ENCODE data around the gene KLHL40.

KLHL40 gene

GRCh38 chr3:42652611-42653302 is 32.6 kb upstream of the KLHL40 start:
- H3K27ac ChIP-seq (ENCODE audit: low read length): no peak overlapping the region
- no peaks in the 10 kb centered on the region for H3K27me3 ChIP-seq (ENCODE audit: insufficient read depth, low read length)

GRCh38 chr3:42653303-42653559 is 32.1 kb upstream of the KLHL40 start:
- no peak overlapping the region for H3K27ac ChIP-seq (ENCODE audit: low read length)
- H3K4me1 ChIP-seq (ENCODE audit: insufficient read depth, low read length): peaks cover 25% of the 10 kb centered on the region
- no peaks in the 10 kb centered on the region for H3K27me3 ChIP-seq (ENCODE audit: insufficient read depth, low read length)
- peak overlapping the region; percentile 70; the same call in 1 of the 2 replicates for H3K4me3 ChIP-seq (ENCODE audit: low read length)
- peaks cover 17% of the 10 kb centered on the region for H3K36me3 ChIP-seq (ENCODE audit: insufficient read depth, low read depth, low read length)
- no peaks in the 10 kb centered on the region for H3K9me3 ChIP-seq (ENCODE audit: insufficient read depth, low read depth, low read length)
- H3K9ac ChIP-seq (ENCODE audit: low read depth, low read length): peak overlapping the region; percentile 66; the same call in 1 of the 2 replicates

More at GRCh38 chr3:42652611-42653302, 32.6 kb upstream of the KLHL40 start:
- H3K36me3 ChIP-seq (ENCODE audit: insufficient read depth, low read depth, low read length): peaks cover 22% of the 10 kb centered on the region
- no peak overlapping the region for H3K9ac ChIP-seq (ENCODE audit: low read depth, low read length)
- H3K4me1 ChIP-seq (ENCODE audit: insufficient read depth, low read length): peaks cover 30% of the 10 kb centered on the region
- H3K4me3 ChIP-seq (ENCODE audit: low read length): peak overlapping the region; percentile 70; the same call in 1 of the 2 replicates
- H3K9me3 ChIP-seq (ENCODE audit: insufficient read depth, low read depth, low read length): no peaks in the 10 kb centered on the region

- H3K4me3 ChIP-seq (ENCODE audit: low read length): peak within 1 kb of the TSS; percentile 70
- H3K27ac ChIP-seq (ENCODE audit: low read length): no peak within 1 kb of the TSS
- no peaks in the 10 kb centered on the region for H3K9me3 ChIP-seq (ENCODE audit: insufficient read depth, low read depth, low read length)
- H3K27me3 ChIP-seq (ENCODE audit: insufficient read depth, low read length): no peaks in the 10 kb centered on the region
- peaks cover 12% of the 10 kb centered on the region; the same call in 1 of the 2 replicates for H3K36me3 ChIP-seq (ENCODE audit: insufficient read depth, low read depth, low read length)
- H3K9ac ChIP-seq (ENCODE audit: low read depth, low read length): peak within 1 kb of the TSS; percentile 66
- peaks cover 25% of the 10 kb centered on the region for H3K4me1 ChIP-seq (ENCODE audit: insufficient read depth, low read length)
Observed at GRCh38 chr3:42653560-42654330, 31.6 kb upstream of the KLHL40 start, which contains the start of gene ZBTB47. TSS of gene ZBTB47 (plus strand) at chr3:42653697. CDS start at chr3:42658356, 4,659 bp downstream.

GRCh38 chr3:42654331-42655201 is 30.8 kb upstream of the KLHL40 start:
- no peaks in the 10 kb centered on the region for H3K27me3 ChIP-seq (ENCODE audit: insufficient read depth, low read length)
- H3K9me3 ChIP-seq (ENCODE audit: insufficient read depth, low read depth, low read length): no peaks in the 10 kb centered on the region
- peak overlapping the region; percentile 70; the same call in 1 of the 2 replicates for H3K4me3 ChIP-seq (ENCODE audit: low read length)
- H3K9ac ChIP-seq (ENCODE audit: low read depth, low read length): peak overlapping the region; percentile 69
- H3K27ac ChIP-seq (ENCODE audit: low read length): no peak overlapping the region
- peaks cover 25% of the 10 kb centered on the region for H3K4me1 ChIP-seq (ENCODE audit: insufficient read depth, low read length)
- 0 out of 2 replicates have a peak, but pooled peaks cover 4% of the 10 kb centered on the region for H3K36me3 ChIP-seq (ENCODE audit: insufficient read depth, low read depth, low read length)

- peak overlapping the region; percentile 64; the same call in 1 of the 2 replicates for H3K4me3 ChIP-seq (ENCODE audit: low read length)
- no peaks in the 10 kb centered on the region for H3K27me3 ChIP-seq (ENCODE audit: insufficient read depth, low read length)
- H3K27ac ChIP-seq (ENCODE audit: low read length): no peak overlapping the region
- H3K4me1 ChIP-seq (ENCODE audit: insufficient read depth, low read length): peaks cover 25% of the 10 kb centered on the region
- no peaks in the 10 kb centered on the region for H3K9me3 ChIP-seq (ENCODE audit: insufficient read depth, low read depth, low read length)
- peak overlapping the region; percentile 69; the same call in 1 of the 2 replicates for H3K9ac ChIP-seq (ENCODE audit: low read depth, low read length)
- H3K36me3 ChIP-seq (ENCODE audit: insufficient read depth, low read depth, low read length): no peaks in the 10 kb centered on the region
Observed at GRCh38 chr3:42655331-42655888, 29.9 kb upstream of the KLHL40 start.

GRCh38 chr3:42655980-42656679 is 29.2 kb upstream of the KLHL40 start:
- H3K4me1 ChIP-seq (ENCODE audit: insufficient read depth, low read length): peaks cover 21% of the 10 kb centered on the region
- H3K9ac ChIP-seq (ENCODE audit: low read depth, low read length): no peak overlapping the region
- no peaks in the 10 kb centered on the region for H3K27me3 ChIP-seq (ENCODE audit: insufficient read depth, low read length)
- no peaks in the 10 kb centered on the region for H3K36me3 ChIP-seq (ENCODE audit: insufficient read depth, low read depth, low read length)
- H3K9me3 ChIP-seq (ENCODE audit: insufficient read depth, low read depth, low read length): no peaks in the 10 kb centered on the region
- no peak overlapping the region for H3K27ac ChIP-seq (ENCODE audit: low read length)
- H3K4me3 ChIP-seq (ENCODE audit: low read length): no peak overlapping the region

GRCh38 chr3:42656680-42657610 is 28.4 kb upstream of the KLHL40 start:
- Histone ChIP-seq H3K36me3 (ENCODE audit: insufficient read depth, low read depth, low read length) (no peaks in the 10 kb centered on the region), H3K9ac (ENCODE audit: low read depth, low read length) (no peak overlapping the region), H3K4me3 (ENCODE audit: low read length) (no peak overlapping the region), H3K27me3 (ENCODE audit: insufficient read depth, low read length) (no peaks in the 10 kb centered on the region), H3K4me1 (ENCODE audit: insufficient read depth, low read length) (peaks cover 13% of the 10 kb centered on the region), H3K27ac (ENCODE audit: low read length) (no peak overlapping the region), H3K9me3 (ENCODE audit: insufficient read depth, low read depth, low read length) (no peaks in the 10 kb centered on the region)

GRCh38 chr3:42657675-42658074 is 27.7 kb upstream of the KLHL40 start:
- Histone ChIP-seq H3K4me1 (ENCODE audit: insufficient read depth, low read length) (peaks cover 10% of the 10 kb centered on the region; the same call in 1 of the 2 replicates), H3K9ac (ENCODE audit: low read depth, low read length) (no peak overlapping the region), H3K9me3 (ENCODE audit: insufficient read depth, low read depth, low read length) (no peaks in the 10 kb centered on the region), H3K36me3 (ENCODE audit: insufficient read depth, low read depth, low read length) (no peaks in the 10 kb centered on the region), H3K27me3 (ENCODE audit: insufficient read depth, low read length) (no peaks in the 10 kb centered on the region), H3K27ac (ENCODE audit: low read length) (no peak overlapping the region), H3K4me3 (ENCODE audit: low read length) (no peak overlapping the region)

- peaks cover 7% of the 10 kb centered on the region; the same call in 1 of the 2 replicates for H3K4me1 ChIP-seq (ENCODE audit: insufficient read depth, low read length)
- H3K27ac ChIP-seq (ENCODE audit: low read length): no peak overlapping the region
- no peak overlapping the region for H3K4me3 ChIP-seq (ENCODE audit: low read length)
- H3K27me3 ChIP-seq (ENCODE audit: insufficient read depth, low read length): no peaks in the 10 kb centered on the region
- H3K9ac ChIP-seq (ENCODE audit: low read depth, low read length): no peak overlapping the region
- no peaks in the 10 kb centered on the region for H3K9me3 ChIP-seq (ENCODE audit: insufficient read depth, low read depth, low read length)
- no peaks in the 10 kb centered on the region for H3K36me3 ChIP-seq (ENCODE audit: insufficient read depth, low read depth, low read length)
Observed at GRCh38 chr3:42658091-42658770, 27.1 kb upstream of the KLHL40 start.

Measured in iPS-20b (cell line).